Caco-2 (cell line): ENCODE results near the gene NRP2. TPM values are rescaled to one million over a fixed set of nuclear protein-coding genes. Genes with fewer than 3 reads are reported as not detected.

Experiments used
- BruUV-seq: library from RNA; stranded (reverse); fragments of 400-500 nt; replicated peaks from 2 replicates; lab custom pipeline; 2021; lab: Mats Ljungman, UMichigan
- CTCF ChIA-PET: fragments of 300-600 bp; sonication (Branson Sonifier 250); formaldehyde crosslinking; loops from one replicate; lab custom pipeline; 2022; ENCODE audit warnings: antibody characterized with exemption; lab: Charles Lee
- POLR2A ChIA-PET: fragments of 300-600 bp; sonication (Branson Sonifier 250); formaldehyde crosslinking; loops from one replicate; lab custom pipeline; 2022; ENCODE audit warnings: antibody characterized with exemption; lab: Charles Lee
- DNase-seq, 2 experiments: peaks; one replicate each; pipeline versions ENCODE4 v3.0.0 to v3.0.0-alpha.2; 2020 to 2022
- H3K27me3 ChIP-seq: replicated peaks from 2 replicates; pipeline ENCODE4 v1.6.0; 2011; ENCODE audit warnings: low read length; ENCODE audit not compliant: control insufficient read depth, insufficient read depth
- H3K36me3 ChIP-seq: 2 replicates; pipeline ENCODE4 v1.5.1; 2011; ENCODE audit warnings: low read length; ENCODE audit not compliant: control insufficient read depth, insufficient read depth
- H3K4me1 ChIP-seq: fragments of 250-450 bp; sonication (Bioruptor Pico); 2 replicates; pipeline ENCODE4 v1.5.1; 2020; ENCODE audit warnings: mild to moderate bottlenecking
- H3K4me3 ChIP-seq: 2 replicates; pipeline ENCODE4 v1.5.1; 2011; ENCODE audit warnings: low read depth, mild to moderate bottlenecking, control low read depth, low read length
- H3K9me3 ChIP-seq: fragments of 250-450 bp; sonication (Bioruptor Pico); 2 replicates; pipeline ENCODE4 v1.5.1; 2020; ENCODE audit warnings: mild to moderate bottlenecking, moderate library complexity
- H3K27ac Mint-ChIP-seq: one replicate; pipeline ENCODE4 v1.8.0; 2022; ENCODE audit warnings: mixed read lengths; ENCODE audit not compliant: unreplicated experiment
- H3K27me3 Mint-ChIP-seq: one replicate; pipeline ENCODE4 v1.8.0; 2022; ENCODE audit warnings: mixed read lengths; ENCODE audit not compliant: insufficient read depth, unreplicated experiment
- H3K36me3 Mint-ChIP-seq: one replicate; pipeline ENCODE4 v1.8.0; 2022; ENCODE audit warnings: mild to moderate bottlenecking, mixed read lengths; ENCODE audit not compliant: insufficient read depth, unreplicated experiment
- H3K4me1 Mint-ChIP-seq: one replicate; pipeline ENCODE4 v1.8.0; 2022; ENCODE audit warnings: low read depth, mixed read lengths; ENCODE audit not compliant: unreplicated experiment
- H3K4me3 Mint-ChIP-seq: one replicate; pipeline ENCODE4 v1.8.0; 2022; ENCODE audit warnings: mild to moderate bottlenecking, moderate library complexity, mixed read lengths; ENCODE audit not compliant: unreplicated experiment
- H3K9me3 Mint-ChIP-seq: one replicate; pipeline ENCODE4 v1.8.0; 2022; ENCODE audit warnings: mixed read lengths; ENCODE audit not compliant: unreplicated experiment
- intact Hi-C: fragments of 100-400 bp; cut with micrococcal nuclease; formaldehyde crosslinking; loops from one replicate; pipeline ENCODE4 v1.10.0; 2022; ENCODE audit not compliant: unreplicated experiment
- total RNA-seq: library from RNA; stranded (reverse); gene quantifications from 2 replicates; pipeline ENCODE4 v1.2.3, GENCODE V29; 2022
- TF ChIP-seq, protein P1 (sequence below), 2 experiments: fragments of 200-600 bp in 1 of 2; IDR thresholded peaks; 1 replicate in 1 of 2; 2 replicates in 1 of 2; pipeline versions ENCODE4 v1.5.1 to v1.8.0; 2011 to 2022; ENCODE audit warnings: antibody characterized with exemption in 1 of 2, control low read depth in 1 of 2, inconsistent platforms in 1 of 2, low read depth in 1 of 2, low read length in 1 of 2, mild to moderate bottlenecking in 1 of 2, moderate library complexity in 1 of 2; ENCODE audit not compliant: insufficient read depth in 1 of 2, severe bottlenecking in 1 of 2, unreplicated experiment in 1 of 2

Gene NRP2
- total RNA-seq, 1 experiment from 2014 or later: 96.9 TPM

DNA sequence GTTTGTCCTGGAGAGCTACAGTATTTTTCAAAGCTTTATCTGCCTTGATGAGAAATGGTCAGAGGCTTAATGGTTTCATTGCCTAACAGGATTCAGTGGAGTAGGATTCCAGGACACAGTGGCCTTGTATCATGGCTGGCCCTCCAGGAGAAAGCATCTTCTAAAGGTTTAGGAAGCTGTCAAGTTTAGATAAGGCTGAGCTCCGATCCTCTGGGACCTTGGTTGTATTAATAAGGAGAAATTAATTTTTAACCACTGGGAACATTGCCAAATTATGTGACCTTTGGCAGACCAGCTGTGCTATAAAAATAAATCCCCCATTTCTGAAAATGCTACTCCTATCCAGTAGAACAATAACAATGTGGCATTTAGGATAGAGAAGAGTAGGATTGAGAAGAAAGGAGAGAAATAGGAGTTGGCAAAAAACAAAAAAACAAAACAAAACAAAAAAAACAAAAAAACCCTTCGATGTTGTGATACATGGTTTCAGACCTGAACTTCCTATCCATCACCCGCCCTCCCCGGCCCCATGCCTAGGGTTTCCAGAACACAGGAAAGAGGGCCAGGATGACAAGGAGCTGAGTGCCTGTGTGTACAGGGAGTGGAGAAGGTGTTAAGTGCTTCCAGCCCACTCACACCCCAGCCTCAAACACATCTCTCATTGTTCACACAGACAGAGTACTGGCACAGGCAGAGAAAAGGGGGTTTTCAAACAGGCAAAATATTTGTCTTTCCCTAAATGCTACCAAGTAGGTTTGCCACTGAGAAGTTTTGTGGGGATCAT lies 6.3 kb downstream of the NRP2 start:
- intact Hi-C loops: no loop called here
- TF ChIP-seq, protein P1, sequence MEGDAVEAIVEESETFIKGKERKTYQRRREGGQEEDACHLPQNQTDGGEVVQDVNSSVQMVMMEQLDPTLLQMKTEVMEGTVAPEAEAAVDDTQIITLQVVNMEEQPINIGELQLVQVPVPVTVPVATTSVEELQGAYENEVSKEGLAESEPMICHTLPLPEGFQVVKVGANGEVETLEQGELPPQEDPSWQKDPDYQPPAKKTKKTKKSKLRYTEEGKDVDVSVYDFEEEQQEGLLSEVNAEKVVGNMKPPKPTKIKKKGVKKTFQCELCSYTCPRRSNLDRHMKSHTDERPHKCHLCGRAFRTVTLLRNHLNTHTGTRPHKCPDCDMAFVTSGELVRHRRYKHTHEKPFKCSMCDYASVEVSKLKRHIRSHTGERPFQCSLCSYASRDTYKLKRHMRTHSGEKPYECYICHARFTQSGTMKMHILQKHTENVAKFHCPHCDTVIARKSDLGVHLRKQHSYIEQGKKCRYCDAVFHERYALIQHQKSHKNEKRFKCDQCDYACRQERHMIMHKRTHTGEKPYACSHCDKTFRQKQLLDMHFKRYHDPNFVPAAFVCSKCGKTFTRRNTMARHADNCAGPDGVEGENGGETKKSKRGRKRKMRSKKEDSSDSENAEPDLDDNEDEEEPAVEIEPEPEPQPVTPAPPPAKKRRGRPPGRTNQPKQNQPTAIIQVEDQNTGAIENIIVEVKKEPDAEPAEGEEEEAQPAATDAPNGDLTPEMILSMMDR (IDR thresholded peaks at IDR 0.05; ENCODE audit: insufficient read depth in 1 of 2, low read depth in 1 of 2, low read length in 1 of 2, severe bottlenecking in 1 of 2, unreplicated experiment in 1 of 2): no peak
- no peaks in the 10 kb centered on the region for H3K36me3 ChIP-seq
- DNase-seq: no peak
- peaks cover 18% of the 10 kb centered on the region; the same call in 1 of the 2 replicates for H3K4me1 ChIP-seq
- H3K27me3 ChIP-seq: no peaks in the 10 kb centered on the region
- H3K4me1 Mint-ChIP-seq: peaks cover 17% of the 10 kb centered on the region
- ChIA-PET POLR2A (no interaction called here), CTCF (no interaction called here)
- peaks cover 48% of the 10 kb centered on the region for H3K36me3 Mint-ChIP-seq
- no peaks in the 10 kb centered on the region for H3K9me3 ChIP-seq
- no TSS peak for BruUV-seq
- H3K4me3 Mint-ChIP-seq: no peak overlapping the region
- no peaks in the 10 kb centered on the region for H3K27me3 Mint-ChIP-seq
- H3K4me3 ChIP-seq: no peak overlapping the region
- H3K27ac Mint-ChIP-seq: no peak overlapping the region
- no peaks in the 10 kb centered on the region for H3K9me3 Mint-ChIP-seq

DNA sequence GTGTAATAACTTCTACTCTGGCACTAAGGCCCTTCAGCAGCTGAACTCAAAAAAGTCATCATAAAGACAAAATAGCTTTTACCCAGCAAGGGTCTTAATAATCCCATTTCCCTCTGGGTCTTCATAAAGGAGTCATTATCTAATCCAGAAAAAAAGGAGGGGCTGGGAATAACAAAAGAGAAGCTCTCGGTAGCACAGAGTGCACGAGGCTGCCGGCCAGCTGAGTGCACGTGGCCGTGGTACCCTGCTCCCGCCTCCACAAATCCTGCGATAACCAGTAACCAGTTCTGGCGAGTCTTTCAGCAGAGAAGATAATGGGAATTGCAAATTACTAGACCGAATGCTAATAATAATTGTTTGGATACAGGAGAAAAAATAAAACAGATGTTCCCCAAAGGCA lies 7.5 kb downstream of the NRP2 start:
- Histone ChIP-seq H3K9me3 (no peaks in the 10 kb centered on the region), H3K4me1 (peaks cover 14% of the 10 kb centered on the region; the same call in 1 of the 2 replicates), H3K4me3 (no peak overlapping the region), H3K36me3 (no peaks in the 10 kb centered on the region), H3K27me3 (no peaks in the 10 kb centered on the region)
- ChIA-PET POLR2A (no interaction called here), CTCF (no interaction called here)
- no peaks in the 10 kb centered on the region for H3K27me3 Mint-ChIP-seq
- H3K4me3 Mint-ChIP-seq: no peak overlapping the region
- no TSS peak for BruUV-seq
- DNase-seq: no peak
- no peak overlapping the region for H3K27ac Mint-ChIP-seq
- H3K4me1 Mint-ChIP-seq: peaks cover 6% of the 10 kb centered on the region
- intact Hi-C loops: no loop called here
- peaks cover 39% of the 10 kb centered on the region for H3K36me3 Mint-ChIP-seq
- no peaks in the 10 kb centered on the region for H3K9me3 Mint-ChIP-seq
- TF ChIP-seq, protein P1 (IDR thresholded peaks at IDR 0.05; ENCODE audit: insufficient read depth in 1 of 2, low read depth in 1 of 2, low read length in 1 of 2, severe bottlenecking in 1 of 2, unreplicated experiment in 1 of 2): no peak

DNA sequence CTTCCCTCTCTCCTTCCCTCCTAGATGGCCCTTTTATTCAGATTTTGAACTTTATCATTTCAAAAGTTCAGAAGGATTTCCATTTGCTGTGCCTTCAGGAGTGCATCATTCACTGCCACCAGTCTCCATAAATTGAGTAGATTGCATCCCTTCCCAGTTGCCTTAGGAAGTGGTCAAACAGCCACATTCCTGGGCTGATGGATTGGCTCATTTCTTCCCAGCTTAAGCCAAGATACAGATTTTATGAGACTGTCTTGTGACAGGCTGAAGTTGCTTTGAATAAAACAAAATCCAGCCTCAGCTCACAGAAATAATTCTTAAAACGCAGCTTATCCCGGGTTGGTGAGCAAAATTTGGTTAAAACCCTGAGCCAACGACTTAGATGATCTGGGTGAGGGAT lies 9.8 kb downstream of the NRP2 start:
- Mint-ChIP-seq H3K9me3 (no peaks in the 10 kb centered on the region), H3K4me3 (no peak overlapping the region), H3K27ac (no peak overlapping the region), H3K36me3 (peaks cover 35% of the 10 kb centered on the region), H3K4me1 (peaks cover 25% of the 10 kb centered on the region), H3K27me3 (no peaks in the 10 kb centered on the region)
- TF ChIP-seq, protein P1 (IDR thresholded peaks at IDR 0.05; ENCODE audit: insufficient read depth in 1 of 2, low read depth in 1 of 2, low read length in 1 of 2, severe bottlenecking in 1 of 2, unreplicated experiment in 1 of 2): no peak
- ChIA-PET POLR2A (no interaction called here), CTCF (no interaction called here)
- Histone ChIP-seq H3K4me3 (no peak overlapping the region), H3K9me3 (no peaks in the 10 kb centered on the region), H3K27me3 (no peaks in the 10 kb centered on the region), H3K36me3 (no peaks in the 10 kb centered on the region), H3K4me1 (peaks cover 29% of the 10 kb centered on the region)
- intact Hi-C loops: no loop called here
- BruUV-seq: no TSS peak
- no peak for DNase-seq
